Transverse colon (tissue), 3 donors: ENCODE results near the gene RPP38.

Source experiments
- EP300 ChIP-seq: sonication (generic); formaldehyde crosslinking; IDR thresholded peaks from one replicate; pipeline ENCODE4 v1.6.1; 2017; ENCODE audit warnings: antibody characterized with exemption, low read depth
- TF ChIP-seq, protein P1 (sequence below), 5 experiments: fragments of 200-600 bp in 3 of 5; fragments of 450-650 bp in 2 of 5; sonication (generic) in 3 of 5; IDR thresholded peaks; 1 replicate in 2 of 5; 2 replicates in 3 of 5; pipeline ENCODE4 v1.5.1; 2016 to 2017; ENCODE audit warnings: antibody characterized with exemption in 5 of 5, inconsistent platforms in 3 of 5, mild to moderate bottlenecking in 2 of 5, moderate library complexity in 1 of 5

- no peak for TF ChIP-seq EP300
- TF ChIP-seq, protein P1, sequence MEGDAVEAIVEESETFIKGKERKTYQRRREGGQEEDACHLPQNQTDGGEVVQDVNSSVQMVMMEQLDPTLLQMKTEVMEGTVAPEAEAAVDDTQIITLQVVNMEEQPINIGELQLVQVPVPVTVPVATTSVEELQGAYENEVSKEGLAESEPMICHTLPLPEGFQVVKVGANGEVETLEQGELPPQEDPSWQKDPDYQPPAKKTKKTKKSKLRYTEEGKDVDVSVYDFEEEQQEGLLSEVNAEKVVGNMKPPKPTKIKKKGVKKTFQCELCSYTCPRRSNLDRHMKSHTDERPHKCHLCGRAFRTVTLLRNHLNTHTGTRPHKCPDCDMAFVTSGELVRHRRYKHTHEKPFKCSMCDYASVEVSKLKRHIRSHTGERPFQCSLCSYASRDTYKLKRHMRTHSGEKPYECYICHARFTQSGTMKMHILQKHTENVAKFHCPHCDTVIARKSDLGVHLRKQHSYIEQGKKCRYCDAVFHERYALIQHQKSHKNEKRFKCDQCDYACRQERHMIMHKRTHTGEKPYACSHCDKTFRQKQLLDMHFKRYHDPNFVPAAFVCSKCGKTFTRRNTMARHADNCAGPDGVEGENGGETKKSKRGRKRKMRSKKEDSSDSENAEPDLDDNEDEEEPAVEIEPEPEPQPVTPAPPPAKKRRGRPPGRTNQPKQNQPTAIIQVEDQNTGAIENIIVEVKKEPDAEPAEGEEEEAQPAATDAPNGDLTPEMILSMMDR (IDR thresholded peaks at IDR 0.05), result no peak
Measured at GRCh38 chr10:15084502-15084922, 12.6 kb upstream of the RPP38 start.
